HG02642 (cell line): ENCODE measurements around the gene LSM12.

Source experiments
- ATAC-seq: cut with Tn5 transposase; IDR thresholded peaks from one replicate; pipeline ENCODE4 v1.9.1; 2021; ENCODE audit warnings: mild to moderate bottlenecking; ENCODE audit not compliant: unreplicated experiment, poor library complexity

Gene LSM12

DNA sequence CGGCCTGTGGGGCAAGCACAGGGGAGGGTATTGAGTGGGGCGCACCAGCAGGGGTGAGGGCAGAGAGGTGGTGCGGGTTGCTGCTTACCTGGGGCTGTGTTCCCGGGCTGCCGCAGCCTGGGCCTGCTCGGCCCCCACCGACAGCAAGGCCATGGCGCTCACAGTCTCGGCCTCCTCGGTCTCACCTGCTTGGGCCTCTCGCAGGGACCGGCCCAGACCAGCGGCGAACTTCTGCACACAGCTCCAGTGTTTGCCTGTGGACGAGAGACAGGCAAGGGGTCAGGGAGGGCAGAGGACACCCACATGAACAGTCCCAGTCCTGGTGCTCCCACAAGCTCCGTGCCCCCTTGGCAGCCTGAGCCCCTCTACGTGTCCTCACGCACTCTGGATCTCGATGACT, 11.9 kb upstream of the LSM12 start:
- ATAC-seq = no peak

GRCh38 chr17:44077595-44077909, 11.1 kb upstream of the LSM12 start:
- no peak for ATAC-seq

- no peak for ATAC-seq
Measured at GRCh38 chr17:44076716-44077594, 10.5 kb upstream of the LSM12 start.

- ATAC-seq = no peak
Measured at GRCh38 chr17:44075598-44076293, 9.3 kb upstream of the LSM12 start.

GRCh38 chr17:44074911-44075285, 8.4 kb upstream of the LSM12 start:
- ATAC-seq = no peak

DNA sequence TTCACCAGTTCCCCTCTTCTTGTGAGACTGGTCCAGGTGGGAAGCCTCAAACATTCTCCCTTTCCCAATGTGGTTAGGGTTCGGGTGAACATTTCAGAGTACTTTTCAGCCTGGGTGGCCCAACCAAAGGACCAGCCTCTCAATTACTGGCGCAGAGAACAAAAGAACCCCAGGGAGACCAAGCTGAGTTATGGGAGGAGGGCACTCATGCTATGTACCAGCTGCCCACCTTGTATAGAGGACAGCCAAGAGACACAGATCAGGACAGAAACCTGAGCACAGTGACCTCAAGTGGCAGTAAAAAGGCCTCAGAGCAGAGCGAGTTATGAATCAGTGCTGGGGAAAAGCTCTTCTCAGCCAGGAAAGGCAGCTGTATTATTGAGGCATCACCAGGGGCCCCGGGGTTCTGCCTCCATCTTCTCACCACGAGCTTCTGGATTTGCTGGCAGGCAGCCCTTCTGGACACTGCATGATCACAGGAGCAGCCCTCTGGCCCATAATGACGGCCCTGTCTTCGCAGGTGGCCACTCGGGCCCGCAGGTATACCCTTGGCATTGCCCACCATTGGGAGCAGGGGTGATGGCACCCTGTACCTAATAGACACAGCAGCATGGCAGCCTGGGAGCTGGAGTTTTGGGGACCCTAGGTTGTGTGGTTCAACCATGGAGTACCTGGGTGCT, 7.9 kb upstream of the LSM12 start:
- no peak for ATAC-seq

DNA sequence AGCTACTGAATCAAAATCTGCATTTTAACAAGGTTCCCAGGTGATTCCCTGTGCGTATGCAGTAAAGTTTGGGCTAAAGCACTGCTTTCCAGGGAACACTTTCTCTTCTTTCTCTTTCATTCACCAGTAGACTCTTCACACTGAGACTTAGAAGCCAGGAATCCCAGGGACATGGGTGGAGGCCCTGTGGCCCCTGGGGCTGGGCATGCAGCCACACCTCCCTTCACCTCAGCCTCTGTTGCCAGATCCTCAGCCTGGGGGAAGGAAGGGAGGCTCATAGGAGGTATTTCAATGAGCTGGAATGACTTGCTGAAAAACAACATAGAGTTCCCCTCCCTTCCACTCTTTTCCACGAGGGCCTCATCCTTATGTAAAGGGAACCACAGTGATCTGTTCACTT, 5.3 kb upstream of the LSM12 start:
- no peak for ATAC-seq

DNA sequence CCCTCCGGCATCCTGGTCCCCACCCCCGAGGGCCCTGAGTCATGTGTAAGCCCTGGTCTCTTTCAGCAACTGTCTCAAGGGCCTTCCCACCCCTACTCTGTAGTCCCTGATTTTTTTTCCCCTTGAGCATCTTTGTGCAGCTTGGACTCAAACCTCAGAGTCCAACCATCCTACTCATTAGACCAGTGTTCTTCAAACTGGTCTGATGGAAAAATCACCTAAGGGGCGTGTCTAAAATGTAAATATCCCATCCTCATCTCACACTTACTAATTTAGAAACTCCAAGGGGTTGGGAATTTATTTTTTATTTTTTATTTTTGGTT, 4.7 kb upstream of the LSM12 start:
- no peak for ATAC-seq

DNA sequence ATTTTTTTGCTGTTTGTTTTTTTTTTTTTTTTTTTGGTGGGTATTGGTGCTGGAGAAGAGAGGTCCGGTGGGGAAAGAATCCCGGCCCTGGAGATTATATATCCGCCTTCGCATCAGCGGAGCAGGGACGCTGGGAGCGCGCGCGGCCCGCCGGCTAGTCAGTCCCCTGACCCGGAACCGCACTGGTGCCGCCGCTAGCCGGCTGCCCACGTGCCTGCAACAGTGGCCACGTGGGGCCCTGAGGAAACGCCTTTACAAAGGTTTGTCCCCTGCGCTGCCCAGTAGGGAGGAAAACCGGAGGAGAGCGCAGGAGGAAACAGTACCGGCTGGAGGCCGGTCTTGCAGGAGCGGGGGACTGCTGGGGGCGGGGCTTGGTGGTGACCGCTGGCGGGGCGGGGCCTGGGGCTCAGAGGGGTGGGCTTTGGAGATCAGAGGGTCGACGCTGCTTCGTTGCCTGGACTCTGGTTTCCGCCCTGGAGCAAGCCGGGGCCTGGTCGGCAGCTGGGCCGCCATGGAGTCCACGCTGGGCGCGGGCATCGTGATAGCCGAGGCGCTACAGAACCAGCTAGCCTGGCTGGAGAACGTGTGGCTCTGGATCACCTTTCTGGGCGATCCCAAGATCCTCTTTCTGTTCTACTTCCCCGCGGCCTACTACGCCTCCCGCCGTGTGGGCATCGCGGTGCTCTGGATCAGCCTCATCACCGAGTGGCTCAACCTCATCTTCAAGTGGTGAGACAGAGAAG, 4.2 kb upstream of the LSM12 start, which contains the start of gene G6PC3:
TSS of gene G6PC3 (plus strand) at position 281 of the 743 bp plus-strand sequence. CDS start at position 512, 231 bp downstream.
- peak; percentile 75 for ATAC-seq

GRCh38 chr17:44069974-44070454, 3.5 kb upstream of the LSM12 start:
- peak; percentile 3 for ATAC-seq

DNA sequence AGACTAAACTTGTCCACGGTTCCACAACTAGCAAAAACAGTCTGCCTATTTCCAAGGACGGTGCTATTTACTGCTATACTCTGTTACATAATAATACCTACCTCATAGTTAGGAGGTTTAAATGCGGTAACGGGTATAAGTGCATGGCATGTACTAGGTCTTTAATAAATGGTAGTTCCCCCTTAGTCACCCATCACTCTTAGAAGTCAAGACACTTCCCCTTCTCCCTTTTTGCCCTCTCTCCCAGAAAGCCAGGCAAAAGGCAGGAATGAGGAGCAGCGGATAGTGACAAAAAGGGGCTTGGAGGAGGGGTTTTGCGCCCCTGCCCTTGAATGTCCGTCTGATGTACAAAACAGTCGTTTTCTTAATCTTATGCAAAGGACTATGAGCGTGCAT, 1.1 kb upstream of the LSM12 start:
- no peak for ATAC-seq

GRCh38 chr17:44065668-44066203, 735 bp downstream of the LSM12 start:
- ATAC-seq = no peak

DNA sequence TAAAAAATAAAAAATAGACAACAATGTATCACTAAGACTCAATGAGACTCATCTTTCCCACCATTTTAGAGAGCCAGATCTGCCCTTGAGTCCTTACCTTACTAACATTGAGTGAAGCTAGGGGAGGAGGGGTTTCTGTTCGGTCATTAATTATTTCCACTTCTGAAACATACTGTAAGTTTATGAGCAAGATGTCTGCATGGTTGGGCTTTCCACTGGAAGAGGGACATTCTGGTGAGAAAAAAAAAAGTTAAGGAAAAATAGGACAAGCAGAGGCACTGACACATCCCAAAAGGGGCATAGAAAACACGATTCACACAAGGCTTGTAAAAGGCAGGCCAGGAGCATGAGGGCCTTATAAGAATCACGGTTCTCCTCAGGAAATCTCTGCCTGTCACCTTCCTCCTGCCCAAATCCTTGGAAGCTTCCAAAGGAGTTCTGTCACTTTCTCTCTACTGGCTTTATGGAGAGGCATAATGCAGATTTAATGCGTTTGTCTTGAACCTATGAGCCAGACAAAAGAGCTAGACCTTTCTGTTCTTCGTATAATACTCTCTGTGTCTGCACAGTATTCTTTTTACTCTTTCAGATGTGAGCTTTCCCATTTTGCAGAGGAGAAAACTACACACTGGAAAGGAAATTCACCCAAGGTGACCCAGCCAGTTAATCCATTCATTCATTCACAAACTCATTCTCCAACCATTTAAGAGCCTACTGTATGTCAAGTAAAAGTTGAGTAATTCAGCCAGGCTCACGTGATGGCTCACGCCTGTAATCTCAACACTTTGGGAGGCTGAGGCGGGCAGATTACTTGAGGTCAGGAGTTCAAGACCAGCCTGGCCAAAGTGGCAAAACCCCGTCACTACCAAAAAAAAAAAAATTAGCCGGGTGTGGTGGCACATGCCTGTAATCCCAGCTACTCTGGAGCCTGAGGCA, 2.5 kb downstream of the LSM12 start:
- no peak for ATAC-seq

DNA sequence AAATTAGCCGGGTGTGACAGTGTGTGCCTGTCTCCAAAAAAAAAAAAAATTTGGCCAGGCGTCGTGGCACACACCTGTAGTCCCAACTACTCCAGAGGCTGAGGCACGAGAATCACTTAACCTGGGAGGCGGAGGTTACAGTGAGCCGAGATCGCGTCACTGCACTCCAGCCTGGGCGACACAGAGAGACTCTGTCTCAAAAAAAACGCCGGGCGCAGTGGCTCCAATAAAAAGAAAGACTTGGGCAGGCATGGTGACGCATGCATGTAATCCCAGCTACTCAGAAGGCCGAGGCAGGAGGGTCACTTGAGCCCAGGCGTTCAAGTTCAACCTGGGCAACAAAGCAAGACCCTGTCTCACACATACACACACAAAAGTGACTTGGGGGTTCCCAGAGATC, 3.6 kb downstream of the LSM12 start:
- no peak for ATAC-seq

- no peak for ATAC-seq
Measured at GRCh38 chr17:44061446-44061845, 5.0 kb downstream of the LSM12 start.

DNA sequence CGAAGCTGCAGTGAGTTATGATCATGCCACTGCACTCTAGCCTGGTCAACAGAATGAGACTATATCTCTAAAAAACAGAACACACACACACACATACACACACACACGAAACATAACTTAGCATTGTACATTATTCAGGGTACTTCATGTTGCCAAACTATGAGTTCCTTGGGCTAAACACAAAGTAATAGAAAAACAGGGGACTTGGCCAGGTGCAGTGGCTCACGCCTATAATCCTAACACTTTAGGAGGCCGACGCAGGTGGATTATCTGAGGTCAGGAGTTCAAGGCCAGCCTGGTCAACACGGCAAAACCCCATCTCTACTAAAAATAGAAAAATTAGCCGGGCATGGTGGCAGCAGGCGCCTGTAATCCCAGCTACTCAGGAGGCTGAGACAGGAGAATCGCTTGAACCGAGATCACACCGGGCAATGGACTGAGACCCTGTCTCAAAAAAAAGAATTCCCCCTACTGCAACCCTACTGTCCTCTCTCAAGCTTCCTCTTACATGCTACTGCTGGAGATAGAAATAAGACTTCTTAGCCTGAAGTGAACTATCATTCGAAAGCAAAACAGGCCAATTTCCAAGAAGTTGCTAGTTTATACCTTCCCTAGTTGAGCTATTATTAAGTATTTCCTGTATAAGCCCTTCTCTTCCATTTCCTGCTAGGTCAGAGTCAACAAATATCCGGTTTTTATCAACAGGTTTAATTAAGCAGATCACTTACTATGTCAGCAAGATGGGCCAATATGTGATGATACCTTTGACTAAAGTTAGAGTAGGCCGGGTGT, 7.2 kb downstream of the LSM12 start:
- no peak for ATAC-seq

- no peak for ATAC-seq
Measured at GRCh38 chr17:44053125-44053872, 13.2 kb downstream of the LSM12 start.
